Measurements from ENCODE around the gene ABHD2.

Gene ABHD2

DNA sequence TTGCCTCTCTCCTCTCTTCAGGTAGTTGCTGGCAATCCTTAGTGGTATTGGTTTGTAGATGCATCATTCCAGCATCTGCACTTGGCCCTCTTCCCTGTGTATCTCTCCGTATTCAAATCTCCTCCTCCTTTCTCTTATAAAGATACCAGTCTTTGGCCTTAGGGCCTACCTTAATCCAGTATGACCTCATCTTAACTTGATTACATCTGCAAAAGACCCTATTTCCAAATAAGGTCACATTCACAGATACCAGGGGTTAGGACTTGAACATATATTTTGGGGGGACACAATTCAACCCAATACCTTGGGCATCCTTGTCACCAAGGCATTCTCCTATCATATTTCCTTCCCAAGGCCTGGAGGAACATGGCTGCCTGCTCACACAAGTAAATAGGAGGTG lies 22.0 kb upstream of the ABHD2 start:
- no peak overlapping the region for H2AFZ ChIP-seq (ENCODE audit: low read length)
- H3K4me2 ChIP-seq (ENCODE audit: low read depth, low read length) = no peak overlapping the region
- no peaks in the 10 kb centered on the region for H3K79me2 ChIP-seq (ENCODE audit: low read length)
- H3K27me3 ChIP-seq (replicated peaks; ENCODE audit: insufficient read depth, low read length) = no peaks in the 10 kb centered on the region
- H4K20me1 ChIP-seq (ENCODE audit: insufficient read depth, low read length) = no peaks in the 10 kb centered on the region
- H3K9me3 ChIP-seq (replicated peaks; ENCODE audit: insufficient read depth, low read length) = no peaks in the 10 kb centered on the region
- H3K9me2 ChIP-seq (replicated peaks; ENCODE audit: insufficient read depth, low read length) = no peaks in the 10 kb centered on the region
- no peaks in the 10 kb centered on the region for H3K4me1 ChIP-seq (ENCODE audit: low read length)
- H3F3A ChIP-seq (ENCODE audit: insufficient read depth, low read length) = no peaks in the 10 kb centered on the region
- no peak for TF ChIP-seq EZH2phosphoT487 (IDR thresholded peaks at IDR 0.05; ENCODE audit: low read length)
- TF ChIP-seq, protein P1, sequence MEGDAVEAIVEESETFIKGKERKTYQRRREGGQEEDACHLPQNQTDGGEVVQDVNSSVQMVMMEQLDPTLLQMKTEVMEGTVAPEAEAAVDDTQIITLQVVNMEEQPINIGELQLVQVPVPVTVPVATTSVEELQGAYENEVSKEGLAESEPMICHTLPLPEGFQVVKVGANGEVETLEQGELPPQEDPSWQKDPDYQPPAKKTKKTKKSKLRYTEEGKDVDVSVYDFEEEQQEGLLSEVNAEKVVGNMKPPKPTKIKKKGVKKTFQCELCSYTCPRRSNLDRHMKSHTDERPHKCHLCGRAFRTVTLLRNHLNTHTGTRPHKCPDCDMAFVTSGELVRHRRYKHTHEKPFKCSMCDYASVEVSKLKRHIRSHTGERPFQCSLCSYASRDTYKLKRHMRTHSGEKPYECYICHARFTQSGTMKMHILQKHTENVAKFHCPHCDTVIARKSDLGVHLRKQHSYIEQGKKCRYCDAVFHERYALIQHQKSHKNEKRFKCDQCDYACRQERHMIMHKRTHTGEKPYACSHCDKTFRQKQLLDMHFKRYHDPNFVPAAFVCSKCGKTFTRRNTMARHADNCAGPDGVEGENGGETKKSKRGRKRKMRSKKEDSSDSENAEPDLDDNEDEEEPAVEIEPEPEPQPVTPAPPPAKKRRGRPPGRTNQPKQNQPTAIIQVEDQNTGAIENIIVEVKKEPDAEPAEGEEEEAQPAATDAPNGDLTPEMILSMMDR (IDR thresholded peaks at IDR 0.05; ENCODE audit: low read length) = no peak
- TF ChIP-seq EZH2 (optimal IDR thresholded peaks at IDR 0.05; ENCODE audit: low read depth, low read length) = no peak
- no peaks in the 10 kb centered on the region for H3K36me3 ChIP-seq (replicated peaks; ENCODE audit: insufficient read depth, low read length)
- H3K9ac ChIP-seq (ENCODE audit: low read length) = no peak overlapping the region
- H3K4me3 ChIP-seq (ENCODE audit: low read length) = no peak overlapping the region
- no peak for DNase-seq
- no peak overlapping the region for H3K27ac ChIP-seq (ENCODE audit: low read length)

- Histone ChIP-seq H3K9me2 (replicated peaks; ENCODE audit: insufficient read depth, low read length) (no peaks in the 10 kb centered on the region), H3K4me1 (ENCODE audit: low read length) (no peaks in the 10 kb centered on the region), H3K79me2 (ENCODE audit: low read length) (no peaks in the 10 kb centered on the region), H3K4me2 (ENCODE audit: low read depth, low read length) (no peak overlapping the region), H3K27ac (ENCODE audit: low read length) (no peak overlapping the region), H3K27me3 (replicated peaks; ENCODE audit: insufficient read depth, low read length) (no peaks in the 10 kb centered on the region), H3K9ac (ENCODE audit: low read length) (no peak overlapping the region), H3F3A (ENCODE audit: insufficient read depth, low read length) (no peaks in the 10 kb centered on the region), H4K20me1 (ENCODE audit: insufficient read depth, low read length) (no peaks in the 10 kb centered on the region), H3K9me3 (replicated peaks; ENCODE audit: insufficient read depth, low read length) (no peaks in the 10 kb centered on the region), H3K36me3 (replicated peaks; ENCODE audit: insufficient read depth, low read length) (no peaks in the 10 kb centered on the region), H2AFZ (ENCODE audit: low read length) (no peak overlapping the region), H3K4me3 (ENCODE audit: low read length) (no peak overlapping the region)
- DNase-seq = no peak
- TF ChIP-seq EZH2 (optimal IDR thresholded peaks at IDR 0.05; ENCODE audit: low read depth, low read length) = no peak
- TF ChIP-seq, protein P1 (IDR thresholded peaks at IDR 0.05; ENCODE audit: low read length) = no peak
- TF ChIP-seq EZH2phosphoT487 (IDR thresholded peaks at IDR 0.05; ENCODE audit: low read length) = no peak
Measured at GRCh38 chr15:89067751-89068150, 20.5 kb upstream of the ABHD2 start.

DNA sequence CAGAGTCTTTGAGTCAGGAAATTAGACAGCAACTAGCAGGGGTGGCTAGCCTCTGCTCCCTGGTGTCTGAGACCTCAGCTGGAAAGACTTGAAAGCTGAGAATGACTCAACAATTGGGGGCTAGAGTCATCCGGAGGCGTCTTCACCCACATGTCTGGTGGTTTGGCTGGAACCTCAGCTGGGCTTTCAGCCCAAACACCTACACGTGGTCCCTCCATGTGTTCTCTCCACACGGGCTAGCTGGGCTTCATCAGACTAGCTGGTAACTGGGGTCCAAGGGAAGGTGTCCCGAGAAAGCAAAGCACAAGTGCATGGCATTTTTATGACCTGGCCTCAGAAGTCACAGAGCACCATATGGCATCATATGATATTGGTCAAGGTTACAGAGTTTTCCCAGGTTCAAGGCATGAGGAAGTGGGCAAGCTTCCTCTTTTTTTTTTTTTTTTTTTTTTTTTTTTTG lies 19.9 kb upstream of the ABHD2 start:
- H3K4me2 ChIP-seq (ENCODE audit: low read depth, low read length) = no peak overlapping the region
- no peaks in the 10 kb centered on the region for H3K9me3 ChIP-seq (replicated peaks; ENCODE audit: insufficient read depth, low read length)
- no peak overlapping the region for H3K9ac ChIP-seq (ENCODE audit: low read length)
- no peaks in the 10 kb centered on the region for H3F3A ChIP-seq (ENCODE audit: insufficient read depth, low read length)
- no peaks in the 10 kb centered on the region for H3K36me3 ChIP-seq (replicated peaks; ENCODE audit: insufficient read depth, low read length)
- H3K9me2 ChIP-seq (replicated peaks; ENCODE audit: insufficient read depth, low read length) = no peaks in the 10 kb centered on the region
- no peak overlapping the region for H2AFZ ChIP-seq (ENCODE audit: low read length)
- H3K4me3 ChIP-seq (ENCODE audit: low read length) = no peak overlapping the region
- no peak overlapping the region for H3K27ac ChIP-seq (ENCODE audit: low read length)
- no peaks in the 10 kb centered on the region for H3K79me2 ChIP-seq (ENCODE audit: low read length)
- H4K20me1 ChIP-seq (ENCODE audit: insufficient read depth, low read length) = no peaks in the 10 kb centered on the region
- TF ChIP-seq, protein P1 (IDR thresholded peaks at IDR 0.05; ENCODE audit: low read length) = no peak
- no peak for TF ChIP-seq EZH2phosphoT487 (IDR thresholded peaks at IDR 0.05; ENCODE audit: low read length)
- no peak for TF ChIP-seq EZH2 (optimal IDR thresholded peaks at IDR 0.05; ENCODE audit: low read depth, low read length)
- no peak for DNase-seq
- no peaks in the 10 kb centered on the region for H3K4me1 ChIP-seq (ENCODE audit: low read length)
- H3K27me3 ChIP-seq (replicated peaks; ENCODE audit: insufficient read depth, low read length) = no peaks in the 10 kb centered on the region

All from MM.1S (cell line).